CD8-positive, alpha-beta memory T cell (primary cell): ENCODE results near the gene PLEKHA3. TPM values are rescaled to one million over a fixed set of nuclear protein-coding genes. Genes with fewer than 3 reads are reported as not detected.
A peak's percentile ranks its signal among the peaks of the same experiment; 100 is the strongest.

ENCODE experiments used
- CTCF ChIA-PET: fragments of 350-600 bp; sonication (Branson Sonifier 250); formaldehyde crosslinking; loops from one replicate; lab custom pipeline; 2021; ENCODE audit warnings: antibody characterized with exemption; lab: Charles Lee
- POLR2A ChIA-PET: fragments of 350-600 bp; sonication (Branson Sonifier 250); formaldehyde crosslinking; loops from one replicate; lab custom pipeline; 2021; ENCODE audit warnings: antibody characterized with exemption; lab: Charles Lee
- DNase-seq, 5 donors: peaks; one replicate each; pipeline versions ENCODE4 v3.0.0 to v3.0.0-alpha.2; 2020 to 2022; ENCODE audit warnings: mixed read lengths in 1 of 5
- H3K27ac ChIP-seq: one replicate; pipeline ENCODE4 v1.7.0; 2013; ENCODE audit warnings: low read depth, mild to moderate bottlenecking, low read length, moderate library complexity
- H3K27me3 ChIP-seq: 2 replicates; pipeline ENCODE4 v1.7.0; 2013; ENCODE audit warnings: low read length, mild to moderate bottlenecking; ENCODE audit not compliant: insufficient read depth, poor library complexity, severe bottlenecking
- H3K36me3 ChIP-seq: 2 replicates; pipeline ENCODE4 v1.7.0; 2013; ENCODE audit warnings: mild to moderate bottlenecking, low read length, moderate library complexity; ENCODE audit not compliant: insufficient read depth
- H3K4me1 ChIP-seq: 2 replicates; pipeline ENCODE4 v1.7.0; 2013; ENCODE audit warnings: mild to moderate bottlenecking, low read length, moderate library complexity; ENCODE audit not compliant: insufficient read depth
- H3K4me3 ChIP-seq: 2 replicates; pipeline ENCODE4 v1.7.0; 2013; ENCODE audit warnings: mild to moderate bottlenecking, low read length
- H3K9me3 ChIP-seq: 2 replicates; pipeline ENCODE4 v1.7.0; 2013; ENCODE audit warnings: mild to moderate bottlenecking, low read length
- H3K27ac Mint-ChIP-seq, 8 donors: one replicate each; pipeline ENCODE4 v1.8.0; 2020 to 2021; ENCODE audit warnings: mixed read lengths in 8 of 8, mild to moderate bottlenecking in 6 of 8, inconsistent platforms in 3 of 8, moderate library complexity in 3 of 8
- H3K27me3 Mint-ChIP-seq, 2 donors: one replicate each; pipeline ENCODE4 v1.8.0; 2020 to 2021; ENCODE audit warnings: mixed read lengths in 2 of 2, mild to moderate bottlenecking in 1 of 2, moderate library complexity in 1 of 2
- H3K36me3 Mint-ChIP-seq, 3 donors: one replicate each; pipeline ENCODE4 v1.8.0; 2020 to 2021; ENCODE audit warnings: mixed read lengths in 3 of 3, inconsistent platforms in 1 of 3, mild to moderate bottlenecking in 1 of 3
- H3K4me1 Mint-ChIP-seq, 3 donors: one replicate each; pipeline ENCODE4 v1.8.0; 2020 to 2021; ENCODE audit warnings: mixed read lengths in 3 of 3, inconsistent platforms in 1 of 3, mild to moderate bottlenecking in 1 of 3
- H3K4me3 Mint-ChIP-seq, 7 donors: one replicate each; pipeline ENCODE4 v1.8.0; 2020 to 2021; ENCODE audit warnings: mixed read lengths in 7 of 7, mild to moderate bottlenecking in 6 of 7, moderate library complexity in 4 of 7, inconsistent platforms in 2 of 7
- H3K9me3 Mint-ChIP-seq, 5 donors: one replicate each; pipeline ENCODE4 v1.8.0; 2020 to 2022; ENCODE audit warnings: mixed read lengths in 5 of 5, mild to moderate bottlenecking in 3 of 5, moderate library complexity in 2 of 5, inconsistent platforms in 1 of 5
- polyA plus RNA-seq: library from polyadenylated mRNA; unstranded; fragments of 300-500 nt; fragmentation: Illumina TruSeq; gene quantifications from one replicate; pipeline ENCODE4 v1.2.3, GENCODE V29; 2021
- total RNA-seq, 2 experiments: library from RNA; stranded (reverse); gene quantifications; one replicate each; pipeline ENCODE4 v1.2.3, GENCODE V29; 2021

Gene PLEKHA3
- total and polyA plus RNA-seq, 3 experiments from 2014 or later: 25.1 to 34.9 (median 28.1) TPM

- Histone ChIP-seq H3K4me1 (no peaks in the 10 kb centered on the region), H3K4me3 (no peak overlapping the region), H3K9me3 (no peaks in the 10 kb centered on the region), H3K36me3 (peaks cover 69% of the 10 kb centered on the region), H3K27me3 (no peaks in the 10 kb centered on the region), H3K27ac (no peak overlapping the region)
- Mint-ChIP-seq H3K27me3 (no peaks in the 10 kb centered on the region), H3K36me3 (peaks cover 6 to 89% (median 33%) of the 10 kb centered on the region in 3 donors), H3K9me3 (no peaks in the 10 kb centered on the region), H3K4me1 (peaks cover 0 to 2% (median 0%) of the 10 kb centered on the region in 3 donors), H3K4me3 (no peak overlapping the region), H3K27ac (peak overlapping the region in 1 of 8 donors; percentile 32)
- no peak for DNase-seq
- POLR2A ChIA-PET: no interaction called here
- CTCF ChIA-PET: no interaction called here
Observed at GRCh38 chr2:178498137-178498536, 17.9 kb downstream of the PLEKHA3 start.

GRCh38 chr2:178499640-178500039 is 19.4 kb downstream of the PLEKHA3 start:
- peaks cover 0 to 2% (median 0%) of the 10 kb centered on the region in 3 donors for H3K4me1 Mint-ChIP-seq
- H3K27me3 Mint-ChIP-seq: no peaks in the 10 kb centered on the region
- ChIA-PET CTCF (no interaction called here), POLR2A (no interaction called here)
- H3K27ac ChIP-seq: no peak overlapping the region
- peak overlapping the region in 3 of 8 donors; percentile 1 to 68 (median 54) for H3K27ac Mint-ChIP-seq
- H3K4me1 ChIP-seq: no peaks in the 10 kb centered on the region
- H3K27me3 ChIP-seq: no peaks in the 10 kb centered on the region
- no peaks in the 10 kb centered on the region for H3K9me3 ChIP-seq
- H3K9me3 Mint-ChIP-seq: no peaks in the 10 kb centered on the region
- H3K36me3 Mint-ChIP-seq: peaks cover 4 to 88% (median 30%) of the 10 kb centered on the region in 3 donors
- no peak overlapping the region for H3K4me3 Mint-ChIP-seq
- H3K36me3 ChIP-seq: peaks cover 64% of the 10 kb centered on the region
- no peak overlapping the region for H3K4me3 ChIP-seq
- no peak for DNase-seq

GRCh38 chr2:178502751-178503150 is 22.5 kb downstream of the PLEKHA3 start:
- Histone ChIP-seq H3K9me3 (no peaks in the 10 kb centered on the region), H3K27ac (no peak overlapping the region), H3K4me3 (no peak overlapping the region), H3K36me3 (peaks cover 52% of the 10 kb centered on the region), H3K4me1 (no peaks in the 10 kb centered on the region), H3K27me3 (no peaks in the 10 kb centered on the region)
- peaks cover 0 to 81% (median 26%) of the 10 kb centered on the region in 3 donors for H3K36me3 Mint-ChIP-seq
- ChIA-PET POLR2A (no interaction called here), CTCF (no interaction called here)
- H3K4me3 Mint-ChIP-seq: no peak overlapping the region
- no peaks in the 10 kb centered on the region for H3K4me1 Mint-ChIP-seq
- peak overlapping the region in 1 of 8 donors; percentile 61 for H3K27ac Mint-ChIP-seq
- DNase-seq: no peak
- H3K27me3 Mint-ChIP-seq: no peaks in the 10 kb centered on the region
- H3K9me3 Mint-ChIP-seq: no peaks in the 10 kb centered on the region

- Mint-ChIP-seq H3K9me3 (no peaks in the 10 kb centered on the region), H3K36me3 (peaks cover 0 to 70% (median 15%) of the 10 kb centered on the region in 3 donors), H3K4me3 (no peak overlapping the region), H3K27ac (no peak overlapping the region), H3K27me3 (no peaks in the 10 kb centered on the region), H3K4me1 (no peaks in the 10 kb centered on the region)
- POLR2A ChIA-PET: no interaction called here
- DNase-seq: no peak
- Histone ChIP-seq H3K9me3 (no peaks in the 10 kb centered on the region), H3K27ac (no peak overlapping the region), H3K27me3 (no peaks in the 10 kb centered on the region), H3K36me3 (peaks cover 30% of the 10 kb centered on the region), H3K4me1 (no peaks in the 10 kb centered on the region), H3K4me3 (no peak overlapping the region)
- CTCF ChIA-PET: interaction anchor here (1.1 to 1.2 kb wide), 2 partner anchors 56 to 91 kb away, joined by 3 to 4 read pairs; partner anchors contain the start of gene PRKRA
Observed at GRCh38 chr2:178506101-178506500, 25.8 kb downstream of the PLEKHA3 start.

- ChIA-PET CTCF (interaction anchor here (1.1 to 1.2 kb wide), 2 partner anchors 56 to 92 kb away, joined by 3 to 4 read pairs; partner anchors contain the start of gene PRKRA), POLR2A (no interaction called here)
- Mint-ChIP-seq H3K4me1 (no peaks in the 10 kb centered on the region), H3K9me3 (no peaks in the 10 kb centered on the region), H3K27ac (peak overlapping the region in 1 of 8 donors; percentile 66), H3K36me3 (peaks cover 0 to 67% (median 15%) of the 10 kb centered on the region in 3 donors), H3K4me3 (no peak overlapping the region), H3K27me3 (no peaks in the 10 kb centered on the region)
- H3K27ac ChIP-seq: no peak overlapping the region
- H3K9me3 ChIP-seq: no peaks in the 10 kb centered on the region
- no peaks in the 10 kb centered on the region for H3K4me1 ChIP-seq
- H3K27me3 ChIP-seq: no peaks in the 10 kb centered on the region
- no peak for DNase-seq
- H3K36me3 ChIP-seq: peaks cover 26% of the 10 kb centered on the region
- H3K4me3 ChIP-seq: no peak overlapping the region
Observed at GRCh38 chr2:178506524-178506923, 26.3 kb downstream of the PLEKHA3 start.

- POLR2A ChIA-PET: no interaction called here
- Mint-ChIP-seq H3K4me1 (no peaks in the 10 kb centered on the region), H3K36me3 (peaks cover 0 to 65% (median 15%) of the 10 kb centered on the region in 3 donors), H3K27ac (peak overlapping the region in 2 of 8 donors; percentile 15 to 66), H3K4me3 (no peak overlapping the region), H3K9me3 (no peaks in the 10 kb centered on the region), H3K27me3 (no peaks in the 10 kb centered on the region)
- peaks cover 22% of the 10 kb centered on the region for H3K36me3 ChIP-seq
- H3K27ac ChIP-seq: no peak overlapping the region
- H3K4me1 ChIP-seq: no peaks in the 10 kb centered on the region
- H3K9me3 ChIP-seq: no peaks in the 10 kb centered on the region
- CTCF ChIA-PET: interaction anchor here (1.1 to 1.2 kb wide), 2 partner anchors 56 to 92 kb away, joined by 3 to 4 read pairs; partner anchors contain the start of gene PRKRA
- H3K4me3 ChIP-seq: no peak overlapping the region
- no peak for DNase-seq
- H3K27me3 ChIP-seq: no peaks in the 10 kb centered on the region
Observed at GRCh38 chr2:178506949-178507348, 26.7 kb downstream of the PLEKHA3 start.

GRCh38 chr2:178508646-178509045 is 28.4 kb downstream of the PLEKHA3 start:
- no peaks in the 10 kb centered on the region for H3K27me3 ChIP-seq
- no peak for DNase-seq
- no peaks in the 10 kb centered on the region for H3K4me1 ChIP-seq
- H3K9me3 ChIP-seq: no peaks in the 10 kb centered on the region
- H3K36me3 Mint-ChIP-seq: peaks cover 4 to 59% (median 14%) of the 10 kb centered on the region in 3 donors
- H3K4me3 ChIP-seq: no peak overlapping the region
- no peak overlapping the region for H3K4me3 Mint-ChIP-seq
- H3K9me3 Mint-ChIP-seq: no peaks in the 10 kb centered on the region
- no peaks in the 10 kb centered on the region for H3K27me3 Mint-ChIP-seq
- POLR2A ChIA-PET: no interaction called here
- H3K36me3 ChIP-seq: peaks cover 7% of the 10 kb centered on the region
- H3K27ac ChIP-seq: no peak overlapping the region
- H3K27ac Mint-ChIP-seq: no peak overlapping the region
- peaks cover 2 to 9% (median 4%) of the 10 kb centered on the region in 3 donors for H3K4me1 Mint-ChIP-seq
- CTCF ChIA-PET: no interaction called here

- H3K27ac Mint-ChIP-seq: peak overlapping the region in 2 of 8 donors; percentile 8 to 60
Observed at GRCh38 chr2:178510384-178510783, 30.1 kb downstream of the PLEKHA3 start.

More at GRCh38 chr2:178510384-178510783, 30.1 kb downstream of the PLEKHA3 start:
- H3K27me3 ChIP-seq: no peaks in the 10 kb centered on the region
- H3K36me3 ChIP-seq: no peaks in the 10 kb centered on the region
- Mint-ChIP-seq H3K36me3 (peaks cover 4 to 51% (median 14%) of the 10 kb centered on the region in 3 donors), H3K4me3 (no peak overlapping the region), H3K9me3 (no peaks in the 10 kb centered on the region), H3K4me1 (peaks cover 13 to 24% (median 19%) of the 10 kb centered on the region in 3 donors), H3K27me3 (no peaks in the 10 kb centered on the region)
- POLR2A ChIA-PET: no interaction called here
- H3K9me3 ChIP-seq: no peaks in the 10 kb centered on the region
- CTCF ChIA-PET: no interaction called here
- no peak for DNase-seq
- no peak overlapping the region for H3K27ac ChIP-seq
- no peak overlapping the region for H3K4me3 ChIP-seq
- H3K4me1 ChIP-seq: no peaks in the 10 kb centered on the region
